Esophagus squamous epithelium (tissue), 4 donors: ENCODE measurements around the gene DLGAP1.

Source experiments
- CTCF ChIP-seq, 6 experiments: fragments of 450-650 bp in 4 of 6; fragments of 200-600 bp in 2 of 6; sonication (generic) in 2 of 6; IDR thresholded peaks; one replicate each; pipeline ENCODE4 v1.5.1; 2016 to 2019; ENCODE audit warnings: antibody characterized with exemption in 6 of 6, mild to moderate bottlenecking in 4 of 6, moderate library complexity in 4 of 6
- POLR2A ChIP-seq, 4 donors: fragments of 450-650 bp; IDR thresholded peaks; one replicate each; pipeline ENCODE4 v1.6.1; 2017; ENCODE audit warnings: antibody characterized with exemption in 4 of 4, mild to moderate bottlenecking in 4 of 4, moderate library complexity in 3 of 4

GRCh38 chr18:3760741-3761140, 694.4 kb downstream of the DLGAP1 start:
- no peak for TF ChIP-seq CTCF (IDR thresholded peaks at IDR 0.05)
- TF ChIP-seq POLR2A (IDR thresholded peaks at IDR 0.05): no peak
